HG02840 (cell line): Measurements from ENCODE around the gene VPS29.
"Not testable (repeated sequence)": the region's sequence is repeated elsewhere in the genome, so short reads cannot be mapped to it uniquely, and the experiment has no call there.

Source experiments
- ATAC-seq: cut with Tn5 transposase; IDR thresholded peaks from one replicate; pipeline ENCODE4 v1.9.1; 2021; ENCODE audit warnings: mild to moderate bottlenecking, moderate library complexity, moderate number of reproducible peaks; ENCODE audit not compliant: unreplicated experiment, low FRiP score

VPS29 gene

GRCh38 chr12:110501752-110502738, at the start of gene VPS29, which contains the start of gene RAD9B:
VPS29 (minus strand) TSS chr12:110502111; CDS start chr12:110502051, 60 bp downstream.
RAD9B (plus strand) TSS chr12:110502331; CDS start chr12:110502338, 7 bp downstream.
- ATAC-seq = peak; percentile 98

- no peak for ATAC-seq
Measured at GRCh38 chr12:110550981-110551380, 49.1 kb upstream of the VPS29 start.

GRCh38 chr12:110549716-110550115, 47.8 kb upstream of the VPS29 start:
- no peak for ATAC-seq

GRCh38 chr12:110548678-110549077, 46.8 kb upstream of the VPS29 start:
- no peak for ATAC-seq

- ATAC-seq = no peak
Measured at GRCh38 chr12:110547090-110547489, 45.2 kb upstream of the VPS29 start.

- no peak for ATAC-seq
Measured at GRCh38 chr12:110546339-110546738, 44.4 kb upstream of the VPS29 start.

GRCh38 chr12:110545812-110546211, 43.9 kb upstream of the VPS29 start:
- no peak for ATAC-seq

- ATAC-seq = not testable (repeated sequence)
Measured at GRCh38 chr12:110545259-110545658, 43.3 kb upstream of the VPS29 start.

GRCh38 chr12:110543965-110544364, 42.1 kb upstream of the VPS29 start:
- ATAC-seq = no peak

GRCh38 chr12:110543252-110543959, 41.5 kb upstream of the VPS29 start:
- no peak for ATAC-seq

- no peak for ATAC-seq
Measured at GRCh38 chr12:110540048-110540447, 38.1 kb upstream of the VPS29 start.

GRCh38 chr12:110538869-110539622, 37.1 kb upstream of the VPS29 start:
- ATAC-seq = no peak

GRCh38 chr12:110537605-110538409, 35.9 kb upstream of the VPS29 start:
- no peak for ATAC-seq

- ATAC-seq = no peak
Measured at GRCh38 chr12:110536834-110537604, 35.1 kb upstream of the VPS29 start.

- no peak for ATAC-seq
Measured at GRCh38 chr12:110534811-110535210, 32.9 kb upstream of the VPS29 start.

GRCh38 chr12:110533607-110534006, 31.7 kb upstream of the VPS29 start:
- no peak for ATAC-seq

- ATAC-seq = no peak
Measured at GRCh38 chr12:110532644-110533043, 30.7 kb upstream of the VPS29 start.

GRCh38 chr12:110531741-110532333, 29.9 kb upstream of the VPS29 start:
- ATAC-seq = peak; percentile 72

- ATAC-seq = no peak
Measured at GRCh38 chr12:110530511-110530910, 28.6 kb upstream of the VPS29 start.
